Measurements from ENCODE around the gene NAGA.

Gene NAGA

DNA sequence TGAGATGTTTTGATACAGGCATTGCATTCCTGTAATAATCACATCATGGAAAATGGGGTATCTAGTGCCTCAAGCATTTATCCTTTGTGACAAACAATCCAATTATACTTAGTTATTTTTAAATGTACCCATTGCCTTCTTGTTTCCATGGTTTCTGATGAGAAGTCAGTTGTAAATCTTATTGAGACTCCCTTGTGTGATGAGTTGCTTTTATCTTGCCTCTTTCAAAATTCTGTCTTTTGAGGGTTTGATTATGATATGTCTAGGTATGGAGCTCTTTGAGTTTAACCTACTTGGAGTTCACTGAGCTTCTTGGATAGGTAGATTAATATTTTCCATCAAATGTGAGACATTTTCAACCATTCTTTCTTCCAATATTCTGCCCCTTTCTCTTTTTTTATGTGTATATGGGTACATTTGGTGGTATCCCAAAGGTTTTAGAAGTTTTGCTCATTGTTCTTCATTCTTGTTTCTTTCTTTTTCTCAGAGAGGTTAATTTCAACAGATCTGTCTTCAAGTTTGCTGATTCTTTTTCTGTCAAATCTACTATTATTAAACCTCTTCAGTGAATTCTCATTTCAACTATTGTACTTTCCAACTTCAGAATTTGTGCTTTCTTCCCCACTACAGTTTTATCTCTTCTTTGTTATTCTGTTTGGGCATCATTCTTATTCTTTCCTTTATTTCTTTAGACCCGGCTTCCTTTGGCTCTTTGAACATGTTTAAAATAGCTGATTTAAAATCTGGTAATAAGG, 13.7 kb downstream of the NAGA start:
- Histone ChIP-seq H3K27me3 (ENCODE audit: insufficient read depth, low read length, poor library complexity) (no peaks in the 10 kb centered on the region), H2BK5ac (ENCODE audit: low read length) (no peak overlapping the region), H3K4ac (ENCODE audit: low read depth, low read length) (no peak overlapping the region), H2AK5ac (ENCODE audit: low read length) (no peak overlapping the region), H4K5ac (ENCODE audit: low read length) (no peak overlapping the region), H3K4me3 (ENCODE audit: low read length) (no peak overlapping the region), H3K36me3 (ENCODE audit: control insufficient read depth, insufficient read depth, low read length) (no peaks in the 10 kb centered on the region), H3K79me2 (ENCODE audit: control insufficient read depth, insufficient read depth, low read length) (no peaks in the 10 kb centered on the region), H4K8ac (ENCODE audit: low read depth, low read length) (no peak overlapping the region), H3K18ac (ENCODE audit: low read length) (no peak overlapping the region), H2BK120ac (ENCODE audit: low read depth, low read length) (no peak overlapping the region), H3K4me1 (ENCODE audit: control insufficient read depth, low read depth, low read length) (no peaks in the 10 kb centered on the region), H3K4me2 (ENCODE audit: low read length) (no peak overlapping the region), H2BK15ac (replicated peaks; ENCODE audit: low read depth) (no peak overlapping the region), H3K56ac (ENCODE audit: low read length) (no peak overlapping the region), H3K79me1 (ENCODE audit: low read length) (no peaks in the 10 kb centered on the region), H3K27ac (ENCODE audit: low read depth, low read length) (no peak overlapping the region), H3K23ac (ENCODE audit: low read length) (no peak overlapping the region), H3K9ac (ENCODE audit: low read length) (no peak overlapping the region)
- no peak for DNase-seq
- no CpG with 5 or more reads among the region's 1 CpG for WGBS (ENCODE audit: extremely low coverage, insufficient coverage, low lambda C conversion rate)

DNA sequence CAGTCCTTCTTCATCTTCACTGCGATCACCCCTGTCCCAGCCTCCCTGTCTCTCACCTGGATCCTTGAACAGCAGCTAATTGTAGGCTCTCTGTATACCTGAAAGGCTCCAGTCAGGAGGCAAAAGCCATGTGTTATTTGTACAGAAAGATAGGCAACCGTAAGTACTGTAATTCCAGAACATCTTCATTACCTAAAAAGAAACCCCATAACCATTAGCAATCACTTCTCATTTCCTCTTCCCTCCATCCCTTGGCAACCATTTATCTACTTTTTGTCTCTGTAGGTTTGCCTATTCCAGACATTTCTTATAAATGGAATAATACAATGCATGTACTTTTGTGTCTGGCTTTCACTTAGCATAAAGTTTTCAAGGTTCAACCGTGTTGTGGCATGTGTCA, 17.8 kb downstream of the NAGA start:
- Histone ChIP-seq H3K18ac (ENCODE audit: low read length) (no peak overlapping the region), H3K79me2 (ENCODE audit: control insufficient read depth, insufficient read depth, low read length) (no peaks in the 10 kb centered on the region), H3K4ac (ENCODE audit: low read depth, low read length) (no peak overlapping the region), H2BK5ac (ENCODE audit: low read length) (no peak overlapping the region), H3K27me3 (ENCODE audit: insufficient read depth, low read length, poor library complexity) (no peaks in the 10 kb centered on the region), H3K9ac (ENCODE audit: low read length) (no peak overlapping the region), H4K5ac (ENCODE audit: low read length) (no peak overlapping the region), H3K4me2 (ENCODE audit: low read length) (no peak overlapping the region), H2AK5ac (ENCODE audit: low read length) (no peak overlapping the region), H3K79me1 (ENCODE audit: low read length) (no peaks in the 10 kb centered on the region), H3K4me1 (ENCODE audit: control insufficient read depth, low read depth, low read length) (no peaks in the 10 kb centered on the region), H4K8ac (ENCODE audit: low read depth, low read length) (no peak overlapping the region), H2BK15ac (replicated peaks; ENCODE audit: low read depth) (no peak overlapping the region), H3K4me3 (ENCODE audit: low read length) (no peak overlapping the region), H2BK120ac (ENCODE audit: low read depth, low read length) (no peak overlapping the region), H3K36me3 (ENCODE audit: control insufficient read depth, insufficient read depth, low read length) (no peaks in the 10 kb centered on the region), H3K56ac (ENCODE audit: low read length) (no peak overlapping the region), H3K27ac (ENCODE audit: low read depth, low read length) (no peak overlapping the region), H3K23ac (ENCODE audit: low read length) (peak overlapping the region; percentile 15)
- no peak for DNase-seq
- no CpG with 5 or more reads among the region's 3 CpGs for WGBS (ENCODE audit: extremely low coverage, insufficient coverage, low lambda C conversion rate)

DNA sequence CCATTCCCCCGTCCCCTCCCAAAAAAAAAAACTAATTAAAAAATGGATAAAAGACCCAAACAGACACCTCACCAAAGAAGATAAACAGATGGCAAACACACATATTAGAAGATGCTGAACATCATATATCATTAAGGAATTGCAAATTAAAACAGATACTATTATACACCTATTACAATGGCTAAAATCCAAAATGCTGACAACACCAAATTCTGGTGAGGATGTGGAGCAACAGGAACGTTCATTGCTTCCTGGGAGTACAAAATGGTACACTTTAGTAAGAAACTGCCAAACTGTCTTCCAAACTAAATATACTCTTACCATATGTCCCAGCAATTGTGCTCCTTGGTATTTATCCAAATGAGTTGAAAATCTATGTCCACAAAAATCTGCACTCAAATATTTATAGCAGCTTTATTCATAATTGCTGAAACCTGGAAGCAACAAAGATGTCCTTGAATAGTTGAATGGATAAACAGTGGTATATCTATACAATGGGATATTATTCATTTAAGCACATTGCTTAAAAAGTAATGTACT, 19.9 kb downstream of the NAGA start:
- no peak overlapping the region for H4K8ac ChIP-seq (ENCODE audit: low read depth, low read length)
- WGBS (ENCODE audit: extremely low coverage, insufficient coverage, low lambda C conversion rate) = no CpG with 5 or more reads among the region's 2 CpGs
- no peaks in the 10 kb centered on the region for H3K4me1 ChIP-seq (ENCODE audit: control insufficient read depth, low read depth, low read length)
- H3K79me2 ChIP-seq (ENCODE audit: control insufficient read depth, insufficient read depth, low read length) = no peaks in the 10 kb centered on the region
- H3K4me3 ChIP-seq (ENCODE audit: low read length) = no peak overlapping the region
- no peak overlapping the region for H3K4me2 ChIP-seq (ENCODE audit: low read length)
- no peaks in the 10 kb centered on the region for H3K36me3 ChIP-seq (ENCODE audit: control insufficient read depth, insufficient read depth, low read length)
- DNase-seq = no peak
- no peak overlapping the region for H2AK5ac ChIP-seq (ENCODE audit: low read length)
- H2BK120ac ChIP-seq (ENCODE audit: low read depth, low read length) = no peak overlapping the region
- H3K27ac ChIP-seq (ENCODE audit: low read depth, low read length) = no peak overlapping the region
- H3K79me1 ChIP-seq (ENCODE audit: low read length) = no peaks in the 10 kb centered on the region
- H3K4ac ChIP-seq (ENCODE audit: low read depth, low read length) = no peak overlapping the region
- no peak overlapping the region for H3K23ac ChIP-seq (ENCODE audit: low read length)
- no peaks in the 10 kb centered on the region for H3K27me3 ChIP-seq (ENCODE audit: insufficient read depth, low read length, poor library complexity)
- H4K5ac ChIP-seq (ENCODE audit: low read length) = no peak overlapping the region
- H3K9ac ChIP-seq (ENCODE audit: low read length) = no peak overlapping the region
- no peak overlapping the region for H3K56ac ChIP-seq (ENCODE audit: low read length)
- no peak overlapping the region for H2BK15ac ChIP-seq (replicated peaks; ENCODE audit: low read depth)
- no peak overlapping the region for H3K18ac ChIP-seq (ENCODE audit: low read length)
- no peak overlapping the region for H2BK5ac ChIP-seq (ENCODE audit: low read length)

DNA sequence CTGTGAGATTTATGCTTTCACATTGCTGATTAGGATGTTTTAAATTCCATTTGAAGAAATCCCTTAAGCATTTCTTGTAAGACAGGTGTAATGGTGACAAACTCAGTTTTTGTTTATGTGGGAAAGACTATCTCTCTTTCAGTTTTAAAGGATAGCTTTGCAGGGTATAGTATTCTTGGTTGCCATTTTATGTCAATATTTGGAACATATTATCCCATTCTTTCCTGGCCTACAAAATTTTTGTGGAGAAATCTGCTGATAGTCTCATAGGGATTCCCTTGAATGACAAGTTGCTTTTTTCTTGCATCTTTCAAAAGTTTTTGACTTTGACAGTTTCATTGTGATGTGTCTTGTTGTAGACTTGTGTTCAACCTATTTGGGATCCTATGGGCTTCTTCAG, 28.8 kb downstream of the NAGA start:
- no peaks in the 10 kb centered on the region for H3K79me2 ChIP-seq (ENCODE audit: control insufficient read depth, insufficient read depth, low read length)
- H3K23ac ChIP-seq (ENCODE audit: low read length) = no peak overlapping the region
- no peaks in the 10 kb centered on the region for H3K27me3 ChIP-seq (ENCODE audit: insufficient read depth, low read length, poor library complexity)
- H3K18ac ChIP-seq (ENCODE audit: low read length) = no peak overlapping the region
- H2BK5ac ChIP-seq (ENCODE audit: low read length) = no peak overlapping the region
- no peak overlapping the region for H4K5ac ChIP-seq (ENCODE audit: low read length)
- no peak overlapping the region for H3K27ac ChIP-seq (ENCODE audit: low read depth, low read length)
- no peaks in the 10 kb centered on the region for H3K4me1 ChIP-seq (ENCODE audit: control insufficient read depth, low read depth, low read length)
- H3K4ac ChIP-seq (ENCODE audit: low read depth, low read length) = no peak overlapping the region
- no peak overlapping the region for H2AK5ac ChIP-seq (ENCODE audit: low read length)
- H2BK15ac ChIP-seq (replicated peaks; ENCODE audit: low read depth) = no peak overlapping the region
- H3K9ac ChIP-seq (ENCODE audit: low read length) = no peak overlapping the region
- DNase-seq = no peak
- no peak overlapping the region for H3K4me2 ChIP-seq (ENCODE audit: low read length)
- no peaks in the 10 kb centered on the region for H3K36me3 ChIP-seq (ENCODE audit: control insufficient read depth, insufficient read depth, low read length)
- no peak overlapping the region for H3K4me3 ChIP-seq (ENCODE audit: low read length)
- H3K79me1 ChIP-seq (ENCODE audit: low read length) = no peaks in the 10 kb centered on the region
- no peak overlapping the region for H4K8ac ChIP-seq (ENCODE audit: low read depth, low read length)
- no peak overlapping the region for H2BK120ac ChIP-seq (ENCODE audit: low read depth, low read length)
- H3K56ac ChIP-seq (ENCODE audit: low read length) = no peak overlapping the region

DNA sequence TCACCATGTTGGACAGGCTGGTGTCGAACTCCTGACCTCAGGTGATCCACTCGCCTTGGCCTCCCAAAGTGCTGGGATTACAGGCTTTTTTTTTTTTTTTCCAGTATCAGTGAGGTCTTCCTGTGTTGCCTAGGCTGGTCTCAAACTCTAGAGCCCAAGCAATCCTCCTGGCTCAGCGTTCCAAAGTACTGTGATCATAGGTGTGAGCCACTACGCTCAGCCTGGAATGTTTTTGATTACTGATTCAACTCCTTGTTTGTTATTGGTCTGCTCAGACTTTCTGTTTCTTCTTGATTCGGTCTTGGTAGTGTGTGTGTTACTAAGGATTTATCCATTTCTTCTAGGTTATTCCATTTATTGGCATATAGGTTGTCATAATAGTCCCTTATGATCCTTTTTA, 31.3 kb downstream of the NAGA start:
- no CpG with 5 or more reads among the region's 5 CpGs for WGBS (ENCODE audit: extremely low coverage, insufficient coverage, low lambda C conversion rate)
- Histone ChIP-seq H2BK120ac (ENCODE audit: low read depth, low read length) (no peak overlapping the region), H3K36me3 (ENCODE audit: control insufficient read depth, insufficient read depth, low read length) (no peaks in the 10 kb centered on the region), H3K79me1 (ENCODE audit: low read length) (no peaks in the 10 kb centered on the region), H3K56ac (ENCODE audit: low read length) (no peak overlapping the region), H3K4me1 (ENCODE audit: control insufficient read depth, low read depth, low read length) (no peaks in the 10 kb centered on the region), H3K27me3 (ENCODE audit: insufficient read depth, low read length, poor library complexity) (no peaks in the 10 kb centered on the region), H4K8ac (ENCODE audit: low read depth, low read length) (no peak overlapping the region), H3K4ac (ENCODE audit: low read depth, low read length) (no peak overlapping the region), H2BK5ac (ENCODE audit: low read length) (no peak overlapping the region), H3K4me2 (ENCODE audit: low read length) (no peak overlapping the region), H3K23ac (ENCODE audit: low read length) (no peak overlapping the region), H4K5ac (ENCODE audit: low read length) (no peak overlapping the region), H3K18ac (ENCODE audit: low read length) (no peak overlapping the region), H2BK15ac (replicated peaks; ENCODE audit: low read depth) (no peak overlapping the region), H3K79me2 (ENCODE audit: control insufficient read depth, insufficient read depth, low read length) (no peaks in the 10 kb centered on the region), H3K9ac (ENCODE audit: low read length) (no peak overlapping the region), H3K4me3 (ENCODE audit: low read length) (no peak overlapping the region), H3K27ac (ENCODE audit: low read depth, low read length) (no peak overlapping the region), H2AK5ac (ENCODE audit: low read length) (no peak overlapping the region)
- no peak for DNase-seq

DNA sequence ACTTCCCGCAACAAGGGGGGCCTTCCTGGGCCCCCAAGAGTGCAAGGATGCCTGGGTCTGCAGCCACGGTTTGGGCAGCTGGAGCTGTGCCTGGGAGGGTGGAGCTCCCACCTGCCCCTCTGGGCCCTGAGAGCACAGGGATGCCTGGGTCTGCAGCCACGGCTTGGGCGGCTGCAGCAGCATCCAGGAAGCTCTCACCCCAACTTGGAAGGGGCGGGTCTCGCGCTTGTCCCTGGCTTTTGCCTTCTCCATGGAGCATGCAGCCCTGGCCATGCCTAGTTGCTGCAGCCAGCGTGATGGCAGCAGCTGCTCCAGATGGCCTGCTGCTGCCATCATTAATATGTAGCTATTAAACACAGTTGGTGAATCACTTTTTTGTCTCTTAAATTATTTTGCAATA, 35.4 kb downstream of the NAGA start:
- Histone ChIP-seq H2BK120ac (ENCODE audit: low read depth, low read length) (no peak overlapping the region), H3K9ac (ENCODE audit: low read length) (no peak overlapping the region), H3K4me3 (ENCODE audit: low read length) (no peak overlapping the region), H3K18ac (ENCODE audit: low read length) (no peak overlapping the region), H3K4me2 (ENCODE audit: low read length) (no peak overlapping the region), H3K56ac (ENCODE audit: low read length) (no peak overlapping the region), H3K27ac (ENCODE audit: low read depth, low read length) (no peak overlapping the region), H4K8ac (ENCODE audit: low read depth, low read length) (no peak overlapping the region), H3K79me1 (ENCODE audit: low read length) (no peaks in the 10 kb centered on the region), H2BK15ac (replicated peaks; ENCODE audit: low read depth) (no peak overlapping the region), H3K4ac (ENCODE audit: low read depth, low read length) (no peak overlapping the region), H2BK5ac (ENCODE audit: low read length) (no peak overlapping the region), H3K4me1 (ENCODE audit: control insufficient read depth, low read depth, low read length) (no peaks in the 10 kb centered on the region), H3K27me3 (ENCODE audit: insufficient read depth, low read length, poor library complexity) (peaks cover 3% of the 10 kb centered on the region), H3K23ac (ENCODE audit: low read length) (no peak overlapping the region), H3K36me3 (ENCODE audit: control insufficient read depth, insufficient read depth, low read length) (no peaks in the 10 kb centered on the region), H3K79me2 (ENCODE audit: control insufficient read depth, insufficient read depth, low read length) (no peaks in the 10 kb centered on the region), H4K5ac (ENCODE audit: low read length) (no peak overlapping the region), H2AK5ac (ENCODE audit: low read length) (no peak overlapping the region)
- WGBS (ENCODE audit: extremely low coverage, insufficient coverage, low lambda C conversion rate) = no CpG with 5 or more reads among the region's 8 CpGs
- DNase-seq = no peak

Measured in mesendoderm (in vitro differentiated cells).